Sigmoid colon (tissue), 7 donors: Measurements from ENCODE around the gene IPO11. TPM values are rescaled to one million over a fixed set of nuclear protein-coding genes. Genes with fewer than 3 reads are reported as not detected.

Source experiments
- DNase-seq: peaks from one replicate; pipeline ENCODE4 v3.0.0-alpha.2; 2019
- H3K27ac ChIP-seq, 4 donors: fragments of 200-600 bp; sonication (generic); one replicate each; pipeline ENCODE4 v1.5.1; 2016 to 2019; ENCODE audit warnings: mild to moderate bottlenecking in 1 of 4
- H3K27me3 ChIP-seq, 3 donors: fragments of 200-600 bp; sonication (generic); one replicate each; pipeline ENCODE4 v1.5.1; 2019; ENCODE audit warnings: mild to moderate bottlenecking in 1 of 3
- H3K36me3 ChIP-seq, 4 donors: fragments of 200-600 bp; sonication (generic); one replicate each; pipeline ENCODE4 v1.5.1; 2016 to 2019
- H3K4me1 ChIP-seq, 4 donors: fragments of 200-600 bp; sonication (generic); one replicate each; pipeline ENCODE4 v1.5.1; 2017 to 2019
- H3K4me3 ChIP-seq, 4 donors: fragments of 200-600 bp; sonication (generic); one replicate each; pipeline ENCODE4 v1.5.1; 2017 to 2019; ENCODE audit warnings: mild to moderate bottlenecking in 2 of 4, moderate library complexity in 1 of 4
- H3K9me3 ChIP-seq, 4 donors: fragments of 200-600 bp in 3 of 4; sonication (generic) in 3 of 4; one replicate each; pipeline versions ENCODE4 v1.5.1 to v1.6.1; 2013 to 2019
- EP300 ChIP-seq, 4 donors: sonication (generic); formaldehyde crosslinking; IDR thresholded peaks; one replicate each; pipeline ENCODE4 v1.6.1; 2017; ENCODE audit warnings: antibody characterized with exemption in 4 of 4
- POLR2A ChIP-seq, 2 donors: fragments of 450-650 bp; IDR thresholded peaks; one replicate each; pipeline ENCODE4 v1.6.1; 2016; ENCODE audit warnings: antibody characterized with exemption in 2 of 2, mild to moderate bottlenecking in 2 of 2, moderate library complexity in 2 of 2
- POLR2AphosphoS5 ChIP-seq, 4 donors: sonication (generic); formaldehyde crosslinking; IDR thresholded peaks; one replicate each; pipeline ENCODE4 v1.6.1; 2017; ENCODE audit warnings: antibody characterized with exemption in 4 of 4
- WGBS, 2 donors: extraction: QIAGEN DNeasy Blood & Tissue Kit; methylation state at CpG; one replicate each; pipeline ENCODE4 v1.1.7; 2013; 5-methylcytosine and 5-hydroxymethylcytosine counted together
- intact Hi-C: fragments of 100-400 bp; cut with DNase I; formaldehyde crosslinking; loops from one replicate; pipeline ENCODE4 v1.15.1; 2023
- polyA plus RNA-seq, 3 donors: library from polyadenylated mRNA; stranded (reverse); fragments of 200-250 nt; gene quantifications; one replicate each; pipeline ENCODE4 v1.2.3, GENCODE V29; 2013
- total RNA-seq, 4 donors: library from RNA; depleted of rRNA; stranded (reverse); fragments of >200 nt; gene quantifications; one replicate each; pipeline ENCODE4 v1.1.0, GENCODE V29; 2016
- TF ChIP-seq, protein P1 (sequence below), 4 experiments: fragments of 450-650 bp in 3 of 4; fragments of 200-600 bp in 1 of 4; IDR thresholded peaks; one replicate each; pipeline ENCODE4 v1.5.1; 2016 to 2019; ENCODE audit warnings: antibody characterized with exemption in 4 of 4, mild to moderate bottlenecking in 3 of 4, moderate library complexity in 2 of 4
- donor health status: healthy with polysubstance abuse.
- donor health status: Bipolar disorder and iron deficiency.
- donor health status: healthy.

IPO11 gene
- total and polyA plus RNA-seq, 7 donors, result 5.3 to 38.8 (median 20.9) TPM

GRCh38 chr5:62576570-62577170 is 164.1 kb downstream of the IPO11 start:
- no peak for DNase-seq
- no peaks in the 10 kb centered on the region for H3K9me3 ChIP-seq
- WGBS, 2 donors, result 91 to 94% methylated on average over 4 of the region's 4 CpGs
- H3K27me3 ChIP-seq, result no peaks in the 10 kb centered on the region
- intact Hi-C loops, result no loop called here
- TF ChIP-seq POLR2AphosphoS5 (IDR thresholded peaks at IDR 0.05) (no peak), POLR2A (IDR thresholded peaks at IDR 0.05) (no peak), EP300 (IDR thresholded peaks at IDR 0.05) (no peak)
- TF ChIP-seq, protein P1, sequence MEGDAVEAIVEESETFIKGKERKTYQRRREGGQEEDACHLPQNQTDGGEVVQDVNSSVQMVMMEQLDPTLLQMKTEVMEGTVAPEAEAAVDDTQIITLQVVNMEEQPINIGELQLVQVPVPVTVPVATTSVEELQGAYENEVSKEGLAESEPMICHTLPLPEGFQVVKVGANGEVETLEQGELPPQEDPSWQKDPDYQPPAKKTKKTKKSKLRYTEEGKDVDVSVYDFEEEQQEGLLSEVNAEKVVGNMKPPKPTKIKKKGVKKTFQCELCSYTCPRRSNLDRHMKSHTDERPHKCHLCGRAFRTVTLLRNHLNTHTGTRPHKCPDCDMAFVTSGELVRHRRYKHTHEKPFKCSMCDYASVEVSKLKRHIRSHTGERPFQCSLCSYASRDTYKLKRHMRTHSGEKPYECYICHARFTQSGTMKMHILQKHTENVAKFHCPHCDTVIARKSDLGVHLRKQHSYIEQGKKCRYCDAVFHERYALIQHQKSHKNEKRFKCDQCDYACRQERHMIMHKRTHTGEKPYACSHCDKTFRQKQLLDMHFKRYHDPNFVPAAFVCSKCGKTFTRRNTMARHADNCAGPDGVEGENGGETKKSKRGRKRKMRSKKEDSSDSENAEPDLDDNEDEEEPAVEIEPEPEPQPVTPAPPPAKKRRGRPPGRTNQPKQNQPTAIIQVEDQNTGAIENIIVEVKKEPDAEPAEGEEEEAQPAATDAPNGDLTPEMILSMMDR (IDR thresholded peaks at IDR 0.05), result no peak
- no peak overlapping the region for H3K27ac ChIP-seq
- H3K36me3 ChIP-seq, result peaks cover 0 to 5% (median 0%) of the 10 kb centered on the region in 4 donors
- no peak overlapping the region for H3K4me3 ChIP-seq
- no peaks in the 10 kb centered on the region for H3K4me1 ChIP-seq

GRCh38 chr5:62577488-62577887 is 164.9 kb downstream of the IPO11 start:
- DNase-seq, result no peak
- Histone ChIP-seq H3K9me3 (no peaks in the 10 kb centered on the region), H3K4me1 (no peaks in the 10 kb centered on the region), H3K27me3 (no peaks in the 10 kb centered on the region), H3K4me3 (no peak overlapping the region), H3K36me3 (peaks cover 0 to 5% (median 0%) of the 10 kb centered on the region in 4 donors), H3K27ac (no peak overlapping the region)
- TF ChIP-seq POLR2A (IDR thresholded peaks at IDR 0.05) (no peak), EP300 (IDR thresholded peaks at IDR 0.05) (no peak), POLR2AphosphoS5 (IDR thresholded peaks at IDR 0.05) (no peak)
- TF ChIP-seq, protein P1 (IDR thresholded peaks at IDR 0.05), result no peak
- WGBS, 2 donors, result 93 to 96% methylated on average over 1 of the region's 1 CpG
- intact Hi-C loops, result no loop called here

GRCh38 chr5:62578540-62578939 is 166.0 kb downstream of the IPO11 start, which contains the start of gene LRRC70:
Gene LRRC70, plus strand, starts transcription at chr5:62578819. Its CDS starts 620 bp downstream, at chr5:62579439.
- intact Hi-C loops, result no loop called here
- no peaks in the 10 kb centered on the region for H3K27me3 ChIP-seq
- H3K9me3 ChIP-seq, result no peaks in the 10 kb centered on the region
- TF ChIP-seq, protein P1 (IDR thresholded peaks at IDR 0.05), result no peak
- TF ChIP-seq EP300 (IDR thresholded peaks at IDR 0.05), result no peak
- no peak for TF ChIP-seq POLR2A (IDR thresholded peaks at IDR 0.05)
- no peak for TF ChIP-seq POLR2AphosphoS5 (IDR thresholded peaks at IDR 0.05)
- WGBS, 2 donors, result 30 to 69% methylated on average over 4 of the region's 4 CpGs
- H3K4me3 ChIP-seq, result no peak within 1 kb of the TSS
- peaks cover 0 to 5% (median 0%) of the 10 kb centered on the region in 4 donors for H3K36me3 ChIP-seq
- H3K27ac ChIP-seq, result no peak within 1 kb of the TSS
- H3K4me1 ChIP-seq, result no peaks in the 10 kb centered on the region
- DNase-seq, result no peak

DNA sequence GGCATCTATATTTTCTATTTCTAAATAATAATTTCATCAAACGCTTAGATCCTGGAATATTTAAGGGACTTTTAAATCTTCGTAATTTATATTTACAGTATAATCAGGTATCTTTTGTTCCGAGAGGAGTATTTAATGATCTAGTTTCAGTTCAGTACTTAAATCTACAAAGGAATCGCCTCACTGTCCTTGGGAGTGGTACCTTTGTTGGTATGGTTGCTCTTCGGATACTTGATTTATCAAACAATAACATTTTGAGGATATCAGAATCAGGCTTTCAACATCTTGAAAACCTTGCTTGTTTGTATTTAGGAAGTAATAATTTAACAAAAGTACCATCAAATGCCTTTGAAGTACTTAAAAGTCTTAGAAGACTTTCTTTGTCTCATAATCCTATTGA is 167.2 kb downstream of the IPO11 start:
- no peak for DNase-seq
- intact Hi-C loops, result no loop called here
- H3K27ac ChIP-seq, result no peak overlapping the region
- WGBS, 2 donors, result 69 to 93% methylated on average over 5 of the region's 5 CpGs
- peaks cover 0 to 5% (median 0%) of the 10 kb centered on the region in 4 donors for H3K36me3 ChIP-seq
- no peaks in the 10 kb centered on the region for H3K27me3 ChIP-seq
- H3K9me3 ChIP-seq, result no peaks in the 10 kb centered on the region
- no peak overlapping the region for H3K4me3 ChIP-seq
- H3K4me1 ChIP-seq, result no peaks in the 10 kb centered on the region
- TF ChIP-seq POLR2AphosphoS5 (IDR thresholded peaks at IDR 0.05), result no peak
- no peak for TF ChIP-seq EP300 (IDR thresholded peaks at IDR 0.05)
- TF ChIP-seq POLR2A (IDR thresholded peaks at IDR 0.05), result no peak
- TF ChIP-seq, protein P1 (IDR thresholded peaks at IDR 0.05), result no peak
